HG03354 (cell line): ENCODE results near the gene RAB32.

Source experiments
- ATAC-seq: cut with Tn5 transposase; IDR thresholded peaks from one replicate; pipeline ENCODE4 v1.9.1; 2021; ENCODE audit warnings: mild to moderate bottlenecking; ENCODE audit not compliant: unreplicated experiment, poor library complexity, severe bottlenecking

The RAB32 gene

DNA sequence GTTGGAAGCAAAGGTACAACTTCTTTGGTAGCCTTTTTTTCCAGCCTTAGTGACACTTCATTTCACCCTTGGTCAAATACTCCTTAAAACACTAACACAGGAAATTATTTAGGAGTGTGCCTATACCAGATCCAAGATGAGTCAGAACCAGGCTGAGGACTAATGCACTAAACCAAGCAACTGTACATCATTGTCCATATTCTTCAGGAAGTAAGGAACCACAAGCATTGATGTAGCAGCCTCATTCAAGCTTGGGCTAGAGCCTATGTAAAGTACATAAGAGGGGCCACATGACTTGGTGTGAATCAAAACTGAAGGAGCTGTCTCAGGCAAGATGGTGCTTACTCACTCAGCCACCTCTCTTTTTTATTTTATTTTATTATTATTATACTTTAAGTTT is 34.4 kb downstream of the RAB32 start:
- ATAC-seq = no peak

GRCh38 chr6:146581968-146582367 is 38.3 kb downstream of the RAB32 start:
- no peak for ATAC-seq

GRCh38 chr6:146582857-146583256 is 39.2 kb downstream of the RAB32 start:
- no peak for ATAC-seq

DNA sequence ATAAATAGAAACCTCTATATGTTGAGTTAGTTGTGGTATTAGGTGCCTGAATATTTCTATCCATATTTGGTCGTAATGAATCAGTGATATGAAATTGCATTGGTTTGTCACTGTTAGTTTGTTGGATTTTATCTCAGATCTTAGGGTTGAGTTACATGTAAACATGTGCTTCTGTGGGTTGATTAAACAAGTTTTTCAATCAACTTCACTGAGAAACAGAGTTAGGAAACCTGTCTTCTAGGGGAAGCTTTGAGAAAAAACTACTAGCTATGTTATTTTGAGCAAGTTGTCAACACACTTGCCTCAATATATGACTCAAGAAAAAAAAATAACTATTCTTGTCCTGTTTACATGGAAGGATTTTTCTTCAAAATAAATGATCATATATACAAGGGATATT is 40.3 kb downstream of the RAB32 start:
- no peak for ATAC-seq

DNA sequence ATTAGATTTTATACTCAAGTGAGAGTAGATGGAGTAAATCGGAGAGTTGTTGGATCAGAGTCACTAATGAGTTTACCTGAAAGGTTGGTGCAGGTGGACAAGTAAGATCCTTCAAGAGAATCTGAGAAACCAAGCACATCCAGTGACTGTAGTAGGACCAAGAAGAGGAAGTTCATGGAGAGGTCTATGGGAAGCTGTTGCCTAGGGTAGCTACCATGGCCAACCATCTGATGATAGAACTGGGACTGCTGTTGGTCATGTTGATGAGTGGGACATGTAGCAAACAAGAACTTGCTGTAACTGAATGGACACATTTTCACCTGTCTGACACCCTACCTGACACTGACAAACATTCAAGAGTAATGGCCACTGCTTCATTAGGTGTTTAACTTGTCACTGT is 43.8 kb downstream of the RAB32 start:
- ATAC-seq = no peak

GRCh38 chr6:146590492-146590891 is 46.9 kb downstream of the RAB32 start:
- no peak for ATAC-seq

GRCh38 chr6:146592451-146592850 is 48.8 kb downstream of the RAB32 start:
- ATAC-seq = no peak

GRCh38 chr6:146593986-146594385 is 50.4 kb downstream of the RAB32 start:
- no peak for ATAC-seq

- no peak for ATAC-seq
Measured at GRCh38 chr6:146594495-146594894, 50.9 kb downstream of the RAB32 start.

DNA sequence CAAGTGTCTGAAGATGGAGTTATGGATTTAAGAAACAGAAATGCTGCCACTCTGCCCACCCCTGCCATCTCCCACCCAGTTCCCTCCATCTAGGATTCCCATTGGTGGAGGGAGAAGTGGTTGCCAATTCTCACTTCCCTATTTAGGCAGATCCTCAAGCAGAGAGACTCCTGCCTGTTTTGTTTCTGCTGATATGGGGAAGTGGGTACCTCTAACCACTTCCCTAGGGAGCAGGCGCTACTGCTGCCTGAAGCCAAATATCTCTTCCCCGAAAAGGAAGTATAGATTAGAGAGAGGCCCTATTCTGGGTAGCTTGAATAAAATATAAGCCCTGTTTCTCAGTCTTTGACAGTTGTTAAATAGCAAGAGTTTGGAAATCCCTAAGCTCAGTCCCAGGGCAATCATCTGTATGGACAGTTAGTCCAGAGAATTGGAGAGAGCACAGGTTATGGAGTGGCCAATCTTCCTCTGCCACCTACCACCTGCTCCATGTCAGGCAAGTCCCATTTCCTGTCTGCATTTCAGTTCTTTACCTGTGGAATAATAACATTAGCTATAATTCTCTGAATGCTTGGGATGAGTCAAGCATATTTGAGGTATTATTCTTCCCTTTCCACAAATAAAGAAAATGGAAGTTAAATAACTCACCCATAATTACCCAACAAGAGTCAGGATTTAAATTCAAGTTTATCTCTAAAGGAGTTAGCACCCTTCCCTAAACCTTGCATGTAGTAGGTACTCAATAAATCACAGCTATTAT is 52.5 kb downstream of the RAB32 start:
- ATAC-seq = no peak

DNA sequence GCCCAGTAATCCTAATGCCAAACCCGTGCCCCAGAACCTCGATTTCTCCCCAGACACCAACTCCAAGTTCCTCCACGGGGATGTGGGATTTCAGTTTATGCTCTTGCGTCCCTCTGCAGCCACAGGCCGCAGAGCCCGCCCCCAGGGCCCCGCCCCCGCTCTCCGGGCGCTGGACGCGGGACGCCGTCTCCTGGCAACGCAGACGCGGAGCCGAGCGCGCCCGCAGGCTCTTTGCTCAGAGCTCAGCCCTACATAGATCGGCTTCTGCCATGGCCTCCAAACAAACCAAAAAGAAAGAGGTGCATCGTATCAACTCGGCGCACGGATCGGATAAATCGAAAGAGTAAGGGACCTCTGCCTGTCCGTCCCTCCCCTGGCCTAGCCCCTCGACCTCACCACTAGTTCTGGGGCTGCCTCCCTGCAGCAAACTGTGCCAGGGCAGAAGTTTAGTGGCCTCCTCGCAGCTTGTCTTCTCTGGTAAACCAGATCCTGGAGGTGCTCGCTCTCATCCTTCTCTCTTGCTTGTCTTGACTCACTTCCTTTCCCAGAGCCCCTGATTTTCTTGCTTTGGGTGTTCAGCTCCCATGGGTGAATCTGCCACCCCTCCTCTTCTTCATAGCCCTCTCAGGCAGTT is 55.3 kb downstream of the RAB32 start, which contains the start of gene ADGB:
ADGB (plus strand) TSS at position 201 of the 634 bp plus-strand sequence; CDS start at position 270, 69 bp downstream.
- peak; percentile 55 for ATAC-seq

GRCh38 chr6:146601352-146601751 is 57.7 kb downstream of the RAB32 start:
- no peak for ATAC-seq

- no peak for ATAC-seq
Measured at GRCh38 chr6:146602526-146602925, 58.9 kb downstream of the RAB32 start.
